ENCODE data around the gene RBMS2.

The RBMS2 gene

DNA sequence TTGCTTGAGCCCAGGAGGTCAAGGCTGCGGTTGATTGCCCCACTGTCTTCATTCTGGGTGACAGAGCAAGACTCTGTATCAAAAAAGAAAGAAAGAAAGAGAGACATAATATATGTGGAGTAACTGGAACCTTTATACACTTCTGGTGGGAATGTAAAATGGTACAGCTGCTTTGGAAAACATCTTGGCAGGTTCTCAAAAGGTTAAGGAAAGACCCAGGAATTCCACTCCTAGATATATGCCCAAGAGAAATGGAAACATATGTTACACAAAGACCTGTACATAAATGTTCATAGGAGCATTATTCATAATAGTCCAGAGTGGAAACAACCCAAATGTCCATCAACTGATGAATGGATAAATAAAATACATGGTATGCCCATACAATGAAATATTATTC is 7.2 kb downstream of the RBMS2 start (continued):
- TF ChIP-seq ARNTL (CRISPR knock-in tag; IDR thresholded peaks at IDR 0.05; ENCODE audit: borderline replicate concordance, low read depth): no peak
- TF ChIP-seq ZFP3 (CRISPR knock-in tag; IDR thresholded peaks at IDR 0.05): no peak
- no peak for TF ChIP-seq ZNF70 (CRISPR knock-in tag; IDR thresholded peaks at IDR 0.05)

DNA sequence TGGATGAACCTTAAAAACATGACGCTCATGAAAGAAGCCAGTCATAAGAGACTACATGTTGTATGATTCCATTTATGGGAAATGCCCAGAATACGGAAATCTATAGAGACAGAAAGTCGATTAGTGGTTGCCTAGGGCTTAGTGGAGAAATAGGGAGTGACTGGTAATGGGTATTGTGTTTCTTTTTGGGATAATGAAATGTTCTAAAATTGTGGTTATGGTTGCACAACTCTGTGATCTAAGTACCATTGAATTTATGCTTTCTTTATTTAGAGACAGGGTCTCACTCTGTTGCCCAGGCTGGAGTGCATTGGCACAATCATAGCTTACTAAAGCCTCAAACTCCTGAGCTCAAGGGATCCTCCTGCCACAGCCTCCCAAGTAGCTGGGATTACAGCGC is 8.0 kb downstream of the RBMS2 start:
- TF ChIP-seq, protein P1, sequence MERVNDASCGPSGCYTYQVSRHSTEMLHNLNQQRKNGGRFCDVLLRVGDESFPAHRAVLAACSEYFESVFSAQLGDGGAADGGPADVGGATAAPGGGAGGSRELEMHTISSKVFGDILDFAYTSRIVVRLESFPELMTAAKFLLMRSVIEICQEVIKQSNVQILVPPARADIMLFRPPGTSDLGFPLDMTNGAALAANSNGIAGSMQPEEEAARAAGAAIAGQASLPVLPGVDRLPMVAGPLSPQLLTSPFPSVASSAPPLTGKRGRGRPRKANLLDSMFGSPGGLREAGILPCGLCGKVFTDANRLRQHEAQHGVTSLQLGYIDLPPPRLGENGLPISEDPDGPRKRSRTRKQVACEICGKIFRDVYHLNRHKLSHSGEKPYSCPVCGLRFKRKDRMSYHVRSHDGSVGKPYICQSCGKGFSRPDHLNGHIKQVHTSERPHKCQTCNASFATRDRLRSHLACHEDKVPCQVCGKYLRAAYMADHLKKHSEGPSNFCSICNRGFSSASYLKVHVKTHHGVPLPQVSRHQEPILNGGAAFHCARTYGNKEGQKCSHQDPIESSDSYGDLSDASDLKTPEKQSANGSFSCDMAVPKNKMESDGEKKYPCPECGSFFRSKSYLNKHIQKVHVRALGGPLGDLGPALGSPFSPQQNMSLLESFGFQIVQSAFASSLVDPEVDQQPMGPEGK (CRISPR knock-in tag; IDR thresholded peaks at IDR 0.05; ENCODE audit: borderline replicate concordance): no peak
- no peak for TF ChIP-seq TCF4 (CRISPR knock-in tag; IDR thresholded peaks at IDR 0.05; ENCODE audit: borderline replicate concordance)
- no peak for TF ChIP-seq BACH2 (CRISPR knock-in tag; IDR thresholded peaks at IDR 0.05; ENCODE audit: borderline replicate concordance)
- TF ChIP-seq, protein P2, sequence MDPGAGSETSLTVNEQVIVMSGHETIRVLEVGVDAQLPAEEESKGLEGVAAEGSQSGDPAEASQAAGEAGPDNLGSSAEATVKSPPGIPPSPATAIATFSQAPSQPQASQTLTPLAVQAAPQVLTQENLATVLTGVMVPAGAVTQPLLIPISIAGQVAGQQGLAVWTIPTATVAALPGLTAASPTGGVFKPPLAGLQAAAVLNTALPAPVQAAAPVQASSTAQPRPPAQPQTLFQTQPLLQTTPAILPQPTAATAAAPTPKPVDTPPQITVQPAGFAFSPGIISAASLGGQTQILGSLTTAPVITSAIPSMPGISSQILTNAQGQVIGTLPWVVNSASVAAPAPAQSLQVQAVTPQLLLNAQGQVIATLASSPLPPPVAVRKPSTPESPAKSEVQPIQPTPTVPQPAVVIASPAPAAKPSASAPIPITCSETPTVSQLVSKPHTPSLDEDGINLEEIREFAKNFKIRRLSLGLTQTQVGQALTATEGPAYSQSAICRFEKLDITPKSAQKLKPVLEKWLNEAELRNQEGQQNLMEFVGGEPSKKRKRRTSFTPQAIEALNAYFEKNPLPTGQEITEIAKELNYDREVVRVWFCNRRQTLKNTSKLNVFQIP (CRISPR knock-in tag; IDR thresholded peaks at IDR 0.05; ENCODE audit: borderline replicate concordance, low read depth): no peak
- TF ChIP-seq SNAI2 (CRISPR knock-in tag; IDR thresholded peaks at IDR 0.05): no peak
- TF ChIP-seq ESRRG (CRISPR knock-in tag; IDR thresholded peaks at IDR 0.05): no peak
- TF ChIP-seq GLIS3 (CRISPR knock-in tag; IDR thresholded peaks at IDR 0.05): no peak
- TF ChIP-seq TOX (CRISPR knock-in tag; IDR thresholded peaks at IDR 0.05; ENCODE audit: borderline replicate concordance): no peak
- TF ChIP-seq PPARA (CRISPR knock-in tag; IDR thresholded peaks at IDR 0.05; ENCODE audit: borderline replicate concordance): no peak
- TF ChIP-seq, protein P3, sequence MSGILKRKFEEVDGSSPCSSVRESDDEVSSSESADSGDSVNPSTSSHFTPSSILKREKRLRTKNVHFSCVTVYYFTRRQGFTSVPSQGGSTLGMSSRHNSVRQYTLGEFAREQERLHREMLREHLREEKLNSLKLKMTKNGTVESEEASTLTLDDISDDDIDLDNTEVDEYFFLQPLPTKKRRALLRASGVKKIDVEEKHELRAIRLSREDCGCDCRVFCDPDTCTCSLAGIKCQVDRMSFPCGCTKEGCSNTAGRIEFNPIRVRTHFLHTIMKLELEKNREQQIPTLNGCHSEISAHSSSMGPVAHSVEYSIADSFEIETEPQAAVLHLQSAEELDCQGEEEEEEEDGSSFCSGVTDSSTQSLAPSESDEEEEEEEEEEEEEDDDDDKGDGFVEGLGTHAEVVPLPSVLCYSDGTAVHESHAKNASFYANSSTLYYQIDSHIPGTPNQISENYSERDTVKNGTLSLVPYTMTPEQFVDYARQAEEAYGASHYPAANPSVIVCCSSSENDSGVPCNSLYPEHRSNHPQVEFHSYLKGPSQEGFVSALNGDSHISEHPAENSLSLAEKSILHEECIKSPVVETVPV (CRISPR knock-in tag; IDR thresholded peaks at IDR 0.05): no peak
- no peak for ATAC-seq

DNA sequence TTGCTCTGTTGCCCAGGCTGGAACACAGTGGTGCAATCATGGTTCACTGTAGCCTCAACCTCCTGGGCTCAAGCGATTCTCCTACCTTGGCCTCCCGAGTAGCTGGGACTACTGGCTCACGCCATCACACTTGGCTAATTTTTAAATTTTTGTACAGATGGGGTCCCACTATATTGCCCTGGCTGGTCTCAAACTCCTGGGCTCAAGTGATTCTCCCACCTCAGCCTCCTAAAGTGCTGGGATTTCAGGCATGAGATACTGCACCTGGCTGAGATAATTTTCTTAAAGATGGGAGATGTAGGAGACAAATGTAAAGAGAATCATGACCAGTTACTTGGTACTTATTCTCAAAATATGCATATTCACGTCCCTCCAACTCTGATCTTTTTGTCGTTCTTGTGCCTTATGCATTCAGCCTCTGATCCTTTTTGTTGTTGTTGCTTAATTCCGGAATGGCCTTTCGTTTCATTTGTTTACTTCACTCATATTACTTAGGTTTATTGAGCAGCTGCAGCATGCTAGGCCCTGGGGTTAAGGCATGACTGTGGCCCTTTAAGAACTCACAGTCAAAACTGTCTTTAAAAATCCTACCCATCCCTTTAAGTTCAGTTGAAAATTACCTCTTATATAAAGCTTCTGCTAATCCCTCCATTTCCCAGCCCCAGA is 8.9 kb downstream of the RBMS2 start:
- ATAC-seq: no peak
- TF ChIP-seq CSDC2 (CRISPR knock-in tag; IDR thresholded peaks at IDR 0.05): no peak
- TF ChIP-seq ZFP30 (CRISPR knock-in tag; IDR thresholded peaks at IDR 0.05): no peak
- TF ChIP-seq, protein P3 (CRISPR knock-in tag; IDR thresholded peaks at IDR 0.05): no peak
- no peak for TF ChIP-seq GLIS3 (CRISPR knock-in tag; IDR thresholded peaks at IDR 0.05)
- no peak for TF ChIP-seq RARB (CRISPR knock-in tag; IDR thresholded peaks at IDR 0.05)
- TF ChIP-seq PPARA (CRISPR knock-in tag; IDR thresholded peaks at IDR 0.05; ENCODE audit: borderline replicate concordance): no peak
- no peak for TF ChIP-seq SNAI2 (CRISPR knock-in tag; IDR thresholded peaks at IDR 0.05)
- TF ChIP-seq, protein P4, sequence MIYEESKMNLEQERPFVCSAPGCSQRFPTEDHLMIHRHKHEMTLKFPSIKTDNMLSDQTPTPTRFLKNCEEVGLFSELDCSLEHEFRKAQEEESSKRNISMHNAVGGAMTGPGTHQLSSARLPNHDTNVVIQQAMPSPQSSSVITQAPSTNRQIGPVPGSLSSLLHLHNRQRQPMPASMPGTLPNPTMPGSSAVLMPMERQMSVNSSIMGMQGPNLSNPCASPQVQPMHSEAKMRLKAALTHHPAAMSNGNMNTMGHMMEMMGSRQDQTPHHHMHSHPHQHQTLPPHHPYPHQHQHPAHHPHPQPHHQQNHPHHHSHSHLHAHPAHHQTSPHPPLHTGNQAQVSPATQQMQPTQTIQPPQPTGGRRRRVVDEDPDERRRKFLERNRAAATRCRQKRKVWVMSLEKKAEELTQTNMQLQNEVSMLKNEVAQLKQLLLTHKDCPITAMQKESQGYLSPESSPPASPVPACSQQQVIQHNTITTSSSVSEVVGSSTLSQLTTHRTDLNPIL (CRISPR knock-in tag; IDR thresholded peaks at IDR 0.05; ENCODE audit: low read depth): no peak
- no peak for TF ChIP-seq ARNTL (CRISPR knock-in tag; IDR thresholded peaks at IDR 0.05; ENCODE audit: borderline replicate concordance, low read depth)
- TF ChIP-seq, protein P5, sequence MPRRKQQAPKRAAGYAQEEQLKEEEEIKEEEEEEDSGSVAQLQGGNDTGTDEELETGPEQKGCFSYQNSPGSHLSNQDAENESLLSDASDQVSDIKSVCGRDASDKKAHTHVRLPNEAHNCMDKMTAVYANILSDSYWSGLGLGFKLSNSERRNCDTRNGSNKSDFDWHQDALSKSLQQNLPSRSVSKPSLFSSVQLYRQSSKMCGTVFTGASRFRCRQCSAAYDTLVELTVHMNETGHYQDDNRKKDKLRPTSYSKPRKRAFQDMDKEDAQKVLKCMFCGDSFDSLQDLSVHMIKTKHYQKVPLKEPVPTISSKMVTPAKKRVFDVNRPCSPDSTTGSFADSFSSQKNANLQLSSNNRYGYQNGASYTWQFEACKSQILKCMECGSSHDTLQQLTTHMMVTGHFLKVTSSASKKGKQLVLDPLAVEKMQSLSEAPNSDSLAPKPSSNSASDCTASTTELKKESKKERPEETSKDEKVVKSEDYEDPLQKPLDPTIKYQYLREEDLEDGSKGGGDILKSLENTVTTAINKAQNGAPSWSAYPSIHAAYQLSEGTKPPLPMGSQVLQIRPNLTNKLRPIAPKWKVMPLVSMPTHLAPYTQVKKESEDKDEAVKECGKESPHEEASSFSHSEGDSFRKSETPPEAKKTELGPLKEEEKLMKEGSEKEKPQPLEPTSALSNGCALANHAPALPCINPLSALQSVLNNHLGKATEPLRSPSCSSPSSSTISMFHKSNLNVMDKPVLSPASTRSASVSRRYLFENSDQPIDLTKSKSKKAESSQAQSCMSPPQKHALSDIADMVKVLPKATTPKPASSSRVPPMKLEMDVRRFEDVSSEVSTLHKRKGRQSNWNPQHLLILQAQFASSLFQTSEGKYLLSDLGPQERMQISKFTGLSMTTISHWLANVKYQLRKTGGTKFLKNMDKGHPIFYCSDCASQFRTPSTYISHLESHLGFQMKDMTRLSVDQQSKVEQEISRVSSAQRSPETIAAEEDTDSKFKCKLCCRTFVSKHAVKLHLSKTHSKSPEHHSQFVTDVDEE (CRISPR knock-in tag; IDR thresholded peaks at IDR 0.05): no peak
- no peak for TF ChIP-seq ISL1 (CRISPR knock-in tag; IDR thresholded peaks at IDR 0.05)
- TF ChIP-seq ZFP3 (CRISPR knock-in tag; IDR thresholded peaks at IDR 0.05): no peak
- TF ChIP-seq ZNF70 (CRISPR knock-in tag; IDR thresholded peaks at IDR 0.05): no peak
- no peak for TF ChIP-seq ZC3H10 (CRISPR knock-in tag; IDR thresholded peaks at IDR 0.05)
